Measurements from ENCODE around the gene PCDHGA7.
"Not testable (repeated sequence)": the region's sequence is repeated elsewhere in the genome, so short reads cannot be mapped to it uniquely, and the experiment has no call there.

The PCDHGA7 gene

DNA sequence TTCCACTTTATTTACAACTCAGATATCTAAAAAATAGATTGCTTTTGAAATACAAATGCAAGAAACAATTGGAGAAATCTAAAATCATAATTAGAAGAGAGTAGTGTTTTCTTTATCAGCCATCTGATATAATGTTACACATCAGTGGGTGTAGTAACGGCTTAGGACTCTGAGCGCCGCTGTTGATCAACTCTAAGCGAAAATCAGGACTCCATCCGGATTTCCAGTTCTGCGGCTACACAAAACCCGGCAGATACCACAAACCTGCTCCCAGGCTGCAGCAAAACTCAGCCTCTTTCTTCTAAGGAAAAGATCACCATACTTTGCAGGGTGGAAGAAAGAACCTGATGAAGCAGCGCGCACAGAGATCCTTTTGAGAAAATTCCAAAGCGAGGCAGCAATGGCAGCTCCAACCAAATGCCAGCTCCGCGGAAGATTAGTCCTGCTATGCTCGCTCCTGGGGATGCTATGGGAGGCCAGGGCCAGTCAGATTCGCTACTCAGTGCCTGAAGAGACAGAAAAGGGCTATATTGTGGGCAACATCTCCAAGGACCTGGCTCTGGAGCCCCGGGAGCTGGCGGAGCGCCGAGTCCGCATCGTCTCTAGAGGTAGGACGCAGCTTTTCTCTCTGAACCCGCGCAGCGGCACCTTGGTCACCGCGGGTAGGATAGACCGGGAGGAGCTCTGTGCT lies 20.2 kb downstream of the PCDHGA7 start, which contains the start of gene PCDHGA9:
Gene PCDHGA9 (plus strand): TSS at position 226 of the 691 bp plus-strand sequence. CDS start 175 bp downstream, at position 401.
- DNase-seq: no peak

DNA sequence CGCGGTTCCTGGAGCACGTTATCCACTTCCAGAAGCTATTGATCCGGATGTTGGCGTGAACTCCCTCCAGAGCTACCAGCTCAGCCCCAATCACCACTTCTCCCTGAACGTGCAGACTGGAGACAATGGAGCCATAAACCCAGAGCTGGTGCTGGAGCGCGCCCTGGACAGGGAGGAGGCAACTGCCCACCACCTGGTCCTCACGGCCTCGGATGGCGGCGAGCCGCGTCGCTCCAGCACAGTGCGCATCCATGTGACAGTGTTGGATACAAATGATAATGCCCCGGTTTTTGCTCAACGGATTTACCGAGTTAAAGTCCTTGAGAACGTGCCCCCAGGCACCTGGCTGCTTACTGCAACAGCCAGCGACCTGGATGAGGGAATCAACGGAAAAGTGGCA lies 20.8 kb downstream of the PCDHGA7 start:
- no peak for DNase-seq

DNA sequence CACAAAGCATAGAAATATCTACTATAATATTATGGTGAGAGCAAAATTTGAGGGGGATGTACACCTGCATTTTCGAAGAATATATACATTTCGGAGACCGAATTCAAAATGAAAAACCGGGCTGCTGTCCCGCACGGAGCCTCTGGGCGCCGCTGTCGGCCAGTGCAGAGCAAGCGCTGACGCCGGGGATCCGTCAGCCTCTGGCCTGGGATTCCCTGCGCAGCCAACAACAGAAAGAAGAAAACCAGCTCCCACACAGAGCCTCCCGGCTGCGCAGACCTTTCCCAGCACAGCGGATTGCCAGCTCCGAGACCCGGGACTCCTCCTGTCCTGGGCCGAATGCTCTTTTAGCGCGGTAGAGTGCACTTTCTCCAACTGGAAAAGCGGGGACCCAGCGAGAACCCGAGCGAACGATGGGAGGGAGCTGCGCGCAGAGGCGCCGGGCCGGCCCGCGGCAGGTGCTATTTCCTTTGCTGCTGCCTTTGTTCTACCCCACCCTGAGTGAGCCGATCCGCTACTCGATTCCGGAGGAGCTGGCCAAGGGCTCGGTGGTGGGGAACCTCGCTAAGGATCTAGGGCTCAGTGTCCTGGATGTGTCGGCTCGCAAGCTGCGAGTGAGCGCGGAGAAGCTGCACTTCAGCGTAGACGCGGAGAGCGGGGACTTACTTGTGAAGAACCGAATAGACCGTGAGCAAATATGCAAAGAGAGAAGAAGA lies 25.4 kb downstream of the PCDHGA7 start, which contains the start of gene PCDHGB6:
Gene PCDHGB6 (plus strand): TSS at position 232 of the 716 bp plus-strand sequence. CDS start 182 bp downstream, at position 414.
- DNase-seq: not testable (repeated sequence)

GRCh38 chr5:141409598-141410306 lies 27.2 kb downstream of the PCDHGA7 start:
- DNase-seq: no peak

- DNase-seq: no peak
Observed at GRCh38 chr5:141411575-141411974, 29.0 kb downstream of the PCDHGA7 start.

GRCh38 chr5:141412854-141413539 lies 30.5 kb downstream of the PCDHGA7 start, which contains the start of gene PCDHGA10:
PCDHGA10 (plus strand) TSS chr5:141412987; CDS start chr5:141413176, 189 bp downstream.
- DNase-seq: peak; percentile 1

- DNase-seq: no peak
Observed at GRCh38 chr5:141413540-141414069, 31.1 kb downstream of the PCDHGA7 start.

DNA sequence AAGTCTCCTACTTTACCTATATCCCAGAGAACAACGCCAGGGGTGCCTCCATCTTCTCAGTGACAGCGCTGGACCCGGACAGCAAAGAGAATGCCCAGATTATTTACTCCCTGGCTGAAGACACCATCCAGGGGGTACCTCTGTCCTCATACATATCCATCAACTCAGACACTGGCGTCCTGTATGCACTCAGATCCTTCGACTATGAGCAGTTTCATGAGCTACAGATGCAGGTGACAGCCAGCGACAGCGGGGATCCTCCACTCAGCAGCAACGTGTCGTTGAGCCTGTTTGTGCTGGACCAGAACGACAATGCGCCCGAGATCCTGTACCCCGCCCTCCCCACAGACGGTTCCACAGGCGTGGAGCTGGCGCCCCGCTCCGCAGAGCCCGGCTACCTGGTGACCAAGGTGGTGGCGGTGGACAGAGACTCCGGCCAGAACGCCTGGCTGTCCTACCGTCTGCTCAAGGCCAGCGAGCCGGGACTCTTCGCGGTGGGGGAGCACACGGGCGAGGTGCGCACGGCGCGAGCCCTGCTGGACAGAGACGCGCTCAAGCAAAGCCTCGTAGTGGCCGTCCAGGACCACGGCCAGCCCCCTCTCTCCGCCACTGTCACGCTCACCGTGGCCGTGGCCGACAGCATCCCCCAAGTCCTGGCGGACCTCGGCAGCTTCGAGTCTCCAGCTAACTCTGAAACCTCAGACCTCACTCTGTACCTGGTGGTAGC lies 32.2 kb downstream of the PCDHGA7 start:
- not testable (repeated sequence) for DNase-seq

DNA sequence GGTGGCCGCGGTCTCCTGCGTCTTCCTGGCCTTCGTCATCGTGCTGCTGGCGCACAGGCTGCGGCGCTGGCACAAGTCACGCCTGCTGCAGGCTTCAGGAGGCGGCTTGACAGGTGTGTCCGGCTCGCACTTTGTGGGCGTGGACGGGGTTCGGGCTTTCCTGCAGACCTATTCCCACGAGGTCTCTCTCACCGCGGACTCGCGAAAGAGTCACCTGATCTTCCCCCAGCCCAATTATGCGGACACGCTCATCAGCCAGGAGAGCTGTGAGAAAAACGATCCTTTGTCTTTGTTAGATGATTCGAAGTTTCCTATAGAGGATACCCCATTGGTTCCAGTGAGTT lies 32.7 kb downstream of the PCDHGA7 start:
- DNase-seq: not testable (repeated sequence)

- DNase-seq: not testable (repeated sequence)
Observed at GRCh38 chr5:141417494-141418172, 35.1 kb downstream of the PCDHGA7 start, which contains the start of gene PCDHGB7. PCDHGB7 (plus strand) TSS chr5:141417677; CDS start chr5:141417860, 183 bp downstream.

DNA sequence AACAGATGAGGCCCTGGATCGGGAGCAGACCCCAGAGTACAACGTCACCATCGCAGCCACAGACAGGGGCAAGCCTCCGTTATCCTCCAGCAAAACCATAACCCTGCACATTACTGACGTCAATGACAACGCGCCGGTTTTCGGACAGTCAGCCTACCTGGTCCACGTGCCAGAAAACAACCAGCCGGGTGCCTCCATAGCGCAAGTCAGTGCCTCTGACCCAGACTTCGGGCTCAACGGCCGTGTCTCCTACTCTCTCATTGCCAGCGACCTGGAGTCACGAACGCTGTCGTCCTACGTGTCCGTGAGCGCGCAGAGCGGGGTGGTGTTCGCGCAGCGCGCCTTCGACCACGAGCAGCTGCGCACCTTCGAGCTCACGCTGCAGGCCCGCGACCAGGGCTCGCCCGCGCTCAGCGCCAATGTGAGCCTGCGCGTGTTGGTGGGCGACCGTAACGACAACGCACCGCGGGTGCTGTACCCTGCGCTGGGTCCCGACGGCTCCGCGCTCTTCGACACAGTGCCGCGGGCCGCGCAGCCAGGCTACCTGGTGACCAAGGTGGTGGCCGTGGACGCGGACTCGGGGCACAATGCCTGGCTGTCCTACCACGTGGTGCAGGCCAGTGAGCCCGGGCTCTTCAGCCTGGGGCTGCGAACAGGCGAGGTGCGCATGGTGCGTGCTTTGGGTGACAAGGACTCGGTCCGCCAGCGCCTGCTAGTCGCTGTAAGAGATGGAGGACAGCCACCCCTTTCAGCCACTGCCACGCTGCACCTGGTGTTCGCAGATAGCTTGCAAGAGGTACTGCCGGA lies 36.7 kb downstream of the PCDHGA7 start:
- no peak for DNase-seq

- no peak for DNase-seq
Observed at GRCh38 chr5:141420855-141421488, 38.4 kb downstream of the PCDHGA7 start, which contains the start of gene PCDHGA11. PCDHGA11 (plus strand) TSS chr5:141421051; CDS start chr5:141421228, 177 bp downstream.

- no peak for DNase-seq
Observed at GRCh38 chr5:141421489-141421855, 38.9 kb downstream of the PCDHGA7 start.

DNA sequence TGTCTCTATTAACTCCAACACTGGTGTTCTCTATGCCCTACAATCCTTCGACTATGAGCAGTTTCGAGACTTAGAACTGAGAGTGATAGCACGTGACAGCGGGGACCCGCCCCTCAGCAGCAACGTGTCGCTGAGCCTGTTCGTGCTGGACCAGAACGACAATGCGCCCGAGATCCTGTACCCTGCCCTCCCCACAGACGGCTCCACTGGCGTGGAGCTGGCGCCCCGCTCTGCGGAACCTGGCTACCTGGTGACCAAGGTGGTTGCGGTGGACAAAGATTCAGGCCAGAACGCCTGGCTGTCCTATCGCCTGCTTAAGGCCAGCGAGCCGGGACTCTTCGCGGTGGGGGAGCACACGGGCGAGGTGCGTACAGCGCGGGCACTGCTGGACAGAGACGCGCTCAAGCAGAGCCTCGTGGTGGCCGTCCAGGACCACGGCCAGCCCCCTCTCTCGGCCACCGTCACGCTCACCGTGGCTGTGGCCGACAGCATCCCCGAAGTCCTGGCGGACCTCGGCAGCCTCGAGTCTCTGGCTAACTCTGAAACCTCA lies 40.3 kb downstream of the PCDHGA7 start:
- no peak for DNase-seq

- no peak for DNase-seq
Observed at GRCh38 chr5:141427783-141428426, 45.4 kb downstream of the PCDHGA7 start.

DNA sequence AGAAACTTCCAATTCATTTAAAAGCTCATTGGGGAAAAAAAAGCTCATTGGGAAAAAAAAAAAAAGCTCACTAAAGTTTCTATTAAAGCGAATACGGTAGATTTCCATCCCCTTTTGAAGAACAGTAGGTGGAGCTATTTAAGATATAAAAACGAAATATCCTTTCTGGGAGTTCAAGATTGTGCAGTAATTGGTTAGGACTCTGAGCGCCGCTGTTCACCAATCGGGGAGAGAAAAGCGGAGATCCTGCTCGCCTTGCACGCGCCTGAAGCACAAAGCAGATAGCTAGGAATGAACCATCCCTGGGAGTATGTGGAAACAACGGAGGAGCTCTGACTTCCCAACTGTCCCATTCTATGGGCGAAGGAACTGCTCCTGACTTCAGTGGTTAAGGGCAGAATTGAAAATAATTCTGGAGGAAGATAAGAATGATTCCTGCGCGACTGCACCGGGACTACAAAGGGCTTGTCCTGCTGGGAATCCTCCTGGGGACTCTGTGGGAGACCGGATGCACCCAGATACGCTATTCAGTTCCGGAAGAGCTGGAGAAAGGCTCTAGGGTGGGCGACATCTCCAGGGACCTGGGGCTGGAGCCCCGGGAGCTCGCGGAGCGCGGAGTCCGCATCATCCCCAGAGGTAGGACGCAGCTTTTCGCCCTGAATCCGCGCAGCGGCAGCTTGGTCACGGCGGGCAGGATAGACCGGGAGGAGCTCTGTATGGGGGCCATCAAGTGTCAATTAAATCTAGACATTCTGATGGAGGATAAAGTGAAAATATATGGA lies 48.0 kb downstream of the PCDHGA7 start, which contains the start of gene PCDHGA12:
Gene PCDHGA12 (plus strand): TSS at position 176 of the 782 bp plus-strand sequence. CDS start 253 bp downstream, at position 429.
- no peak for DNase-seq

DNA sequence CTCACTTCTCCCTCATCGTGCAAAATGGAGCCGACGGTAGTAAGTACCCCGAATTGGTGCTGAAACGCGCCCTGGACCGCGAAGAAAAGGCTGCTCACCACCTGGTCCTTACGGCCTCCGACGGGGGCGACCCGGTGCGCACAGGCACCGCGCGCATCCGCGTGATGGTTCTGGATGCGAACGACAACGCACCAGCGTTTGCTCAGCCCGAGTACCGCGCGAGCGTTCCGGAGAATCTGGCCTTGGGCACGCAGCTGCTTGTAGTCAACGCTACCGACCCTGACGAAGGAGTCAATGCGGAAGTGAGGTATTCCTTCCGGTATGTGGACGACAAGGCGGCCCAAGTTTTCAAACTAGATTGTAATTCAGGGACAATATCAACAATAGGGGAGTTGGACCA lies 48.7 kb downstream of the PCDHGA7 start:
- DNase-seq: no peak

DNA sequence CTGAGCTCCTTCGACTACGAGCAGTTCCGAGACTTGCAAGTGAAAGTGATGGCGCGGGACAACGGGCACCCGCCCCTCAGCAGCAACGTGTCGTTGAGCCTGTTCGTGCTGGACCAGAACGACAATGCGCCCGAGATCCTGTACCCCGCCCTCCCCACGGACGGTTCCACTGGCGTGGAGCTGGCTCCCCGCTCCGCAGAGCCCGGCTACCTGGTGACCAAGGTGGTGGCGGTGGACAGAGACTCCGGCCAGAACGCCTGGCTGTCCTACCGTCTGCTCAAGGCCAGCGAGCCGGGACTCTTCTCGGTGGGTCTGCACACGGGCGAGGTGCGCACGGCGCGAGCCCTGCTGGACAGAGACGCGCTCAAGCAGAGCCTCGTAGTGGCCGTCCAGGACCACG lies 49.8 kb downstream of the PCDHGA7 start:
- DNase-seq: not testable (repeated sequence)
